PFSK-1 (cell line): ENCODE results near the gene MUS81.

ENCODE experiments used
- POLR2AphosphoS5 ChIP-seq: IDR thresholded peaks from 2 replicates; pipeline ENCODE4 v1.6.1; 2012; ENCODE audit warnings: low read depth, mild to moderate bottlenecking, control low read depth, low read length, moderate library complexity
- SIN3A ChIP-seq: IDR thresholded peaks from 2 replicates; pipeline ENCODE4 v1.6.1; 2012; ENCODE audit warnings: mild to moderate bottlenecking, low read length, moderate library complexity, borderline replicate concordance; ENCODE audit not compliant: insufficient read depth
- TAF1 ChIP-seq: IDR thresholded peaks from 2 replicates; pipeline ENCODE4 v1.6.1; 2012; ENCODE audit warnings: low read length, control low read depth, borderline replicate concordance; ENCODE audit not compliant: insufficient read depth
- TF ChIP-seq, protein P1 (sequence below), 2 experiments: IDR thresholded peaks; 2 replicates each; pipeline versions ENCODE4 v1.6.1 to v1.8.0; 2011 to 2012; ENCODE audit warnings: low read depth in 2 of 2, low read length in 2 of 2, control low read depth in 1 of 2, inconsistent platforms in 1 of 2, mild to moderate bottlenecking in 1 of 2, moderate library complexity in 1 of 2; ENCODE audit not compliant: insufficient read depth in 1 of 2

DNA sequence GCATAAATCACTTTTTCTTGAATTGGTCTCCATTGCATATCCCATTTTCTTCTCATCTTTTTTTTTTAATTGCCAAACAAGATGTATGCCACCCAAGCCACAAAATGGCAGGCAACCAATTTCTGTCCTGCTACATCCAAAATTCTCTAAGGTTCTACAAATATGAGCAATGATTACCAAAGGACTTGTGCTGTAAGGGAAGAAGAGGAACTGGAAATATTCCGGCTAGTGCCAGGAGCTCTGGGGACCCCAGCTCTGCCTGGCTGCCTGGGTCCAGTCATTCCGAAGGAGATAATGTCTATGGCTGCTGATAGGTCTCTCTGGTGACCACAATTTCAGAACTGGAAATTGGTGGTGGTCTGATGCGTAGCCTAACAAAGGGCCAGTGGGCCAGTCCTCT lies 43.5 kb upstream of the MUS81 start:
- TF ChIP-seq POLR2AphosphoS5 = no peak
- TF ChIP-seq SIN3A = no peak
- TF ChIP-seq, protein P1, sequence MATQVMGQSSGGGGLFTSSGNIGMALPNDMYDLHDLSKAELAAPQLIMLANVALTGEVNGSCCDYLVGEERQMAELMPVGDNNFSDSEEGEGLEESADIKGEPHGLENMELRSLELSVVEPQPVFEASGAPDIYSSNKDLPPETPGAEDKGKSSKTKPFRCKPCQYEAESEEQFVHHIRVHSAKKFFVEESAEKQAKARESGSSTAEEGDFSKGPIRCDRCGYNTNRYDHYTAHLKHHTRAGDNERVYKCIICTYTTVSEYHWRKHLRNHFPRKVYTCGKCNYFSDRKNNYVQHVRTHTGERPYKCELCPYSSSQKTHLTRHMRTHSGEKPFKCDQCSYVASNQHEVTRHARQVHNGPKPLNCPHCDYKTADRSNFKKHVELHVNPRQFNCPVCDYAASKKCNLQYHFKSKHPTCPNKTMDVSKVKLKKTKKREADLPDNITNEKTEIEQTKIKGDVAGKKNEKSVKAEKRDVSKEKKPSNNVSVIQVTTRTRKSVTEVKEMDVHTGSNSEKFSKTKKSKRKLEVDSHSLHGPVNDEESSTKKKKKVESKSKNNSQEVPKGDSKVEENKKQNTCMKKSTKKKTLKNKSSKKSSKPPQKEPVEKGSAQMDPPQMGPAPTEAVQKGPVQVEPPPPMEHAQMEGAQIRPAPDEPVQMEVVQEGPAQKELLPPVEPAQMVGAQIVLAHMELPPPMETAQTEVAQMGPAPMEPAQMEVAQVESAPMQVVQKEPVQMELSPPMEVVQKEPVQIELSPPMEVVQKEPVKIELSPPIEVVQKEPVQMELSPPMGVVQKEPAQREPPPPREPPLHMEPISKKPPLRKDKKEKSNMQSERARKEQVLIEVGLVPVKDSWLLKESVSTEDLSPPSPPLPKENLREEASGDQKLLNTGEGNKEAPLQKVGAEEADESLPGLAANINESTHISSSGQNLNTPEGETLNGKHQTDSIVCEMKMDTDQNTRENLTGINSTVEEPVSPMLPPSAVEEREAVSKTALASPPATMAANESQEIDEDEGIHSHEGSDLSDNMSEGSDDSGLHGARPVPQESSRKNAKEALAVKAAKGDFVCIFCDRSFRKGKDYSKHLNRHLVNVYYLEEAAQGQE (IDR thresholded peaks at IDR 0.05; ENCODE audit: insufficient read depth in 1 of 2, low read depth in 2 of 2, low read length in 2 of 2) = no peak
- no peak for TF ChIP-seq TAF1
